Activated CD8-positive, alpha-beta memory T cell treated with anti-CD3 and anti-CD28 coated beads, Interleukin-2, amount 50 U/mL, for 1 hour (primary cell): ENCODE measurements around the gene DCUN1D2.
"Not testable (repeated sequence)": the region's sequence is repeated elsewhere in the genome, so short reads cannot be mapped to it uniquely, and the experiment has no call there.

Source experiments
- DNase-seq: peaks from one replicate; pipeline ENCODE4 v3.0.0-alpha.2; 2020; ENCODE audit errors: extremely low read depth

The DCUN1D2 gene

GRCh38 chr13:113490496-113491417 lies at the start of gene DCUN1D2:
DCUN1D2 (minus strand) TSS chr13:113490711; CDS start chr13:113490669, 42 bp downstream.
- no peak for DNase-seq

GRCh38 chr13:113539822-113540221 lies 49.3 kb upstream of the DCUN1D2 start:
- no peak for DNase-seq

DNA sequence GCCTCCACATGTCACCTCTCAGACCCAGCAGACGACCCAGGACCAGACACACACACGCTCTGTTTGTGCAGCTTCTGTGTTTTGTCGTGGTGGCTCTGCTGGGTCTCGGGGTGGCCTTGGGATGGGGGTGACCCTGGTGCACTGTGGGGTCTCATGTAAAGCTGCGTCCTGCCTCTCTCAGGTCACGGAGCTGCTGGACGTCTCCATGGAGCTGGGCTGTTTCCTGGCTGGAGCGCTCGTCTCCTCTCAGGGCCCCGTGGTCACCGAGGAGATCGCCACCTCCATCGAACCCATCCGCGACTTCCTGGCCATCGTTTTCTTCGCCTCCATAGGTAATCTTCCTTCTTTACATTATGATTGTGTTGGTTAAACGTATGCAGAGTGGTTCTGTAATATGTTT lies 48.7 kb upstream of the DCUN1D2 start:
- no peak for DNase-seq

GRCh38 chr13:113538689-113539058 lies 48.2 kb upstream of the DCUN1D2 start:
- DNase-seq, result no peak

DNA sequence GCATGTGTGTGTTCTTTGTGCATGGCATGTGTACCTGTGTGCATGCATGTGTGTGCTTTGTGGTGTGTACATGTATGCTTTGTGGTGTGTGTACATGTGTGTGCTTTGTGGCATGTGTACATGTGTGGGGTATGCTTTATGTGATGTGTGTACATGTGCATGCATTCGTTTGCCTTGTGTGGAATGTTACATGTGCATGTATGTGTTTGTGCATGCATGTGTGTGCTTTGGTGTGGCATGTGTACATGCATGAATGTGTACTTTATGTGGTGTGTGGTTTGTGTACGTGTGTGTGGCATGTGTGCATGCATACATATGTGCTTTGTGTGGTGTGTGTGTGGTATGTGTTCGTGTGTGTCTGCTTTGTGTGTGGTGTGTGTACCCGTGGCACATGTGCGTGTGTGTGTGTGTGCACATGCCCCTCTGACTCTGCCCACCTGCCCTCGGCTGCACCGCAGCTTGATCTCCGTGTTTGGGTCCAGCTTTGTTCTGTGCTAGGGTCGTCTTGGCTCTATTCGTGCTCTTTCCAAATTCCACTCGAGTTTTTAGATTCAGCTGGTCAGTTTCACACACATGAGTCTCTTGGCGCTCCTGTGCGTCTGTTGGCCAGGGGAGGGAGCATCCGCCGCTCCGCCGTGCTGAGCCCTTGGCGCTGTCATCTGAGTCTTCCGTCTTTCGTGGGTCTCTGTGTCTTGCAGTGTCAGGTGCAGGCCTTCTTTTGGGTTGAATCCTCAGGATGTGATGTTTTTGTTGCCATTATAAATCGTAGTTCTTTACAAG lies 47.6 kb upstream of the DCUN1D2 start:
- no peak for DNase-seq

GRCh38 chr13:113537205-113537604 lies 46.7 kb upstream of the DCUN1D2 start:
- no peak for DNase-seq

DNA sequence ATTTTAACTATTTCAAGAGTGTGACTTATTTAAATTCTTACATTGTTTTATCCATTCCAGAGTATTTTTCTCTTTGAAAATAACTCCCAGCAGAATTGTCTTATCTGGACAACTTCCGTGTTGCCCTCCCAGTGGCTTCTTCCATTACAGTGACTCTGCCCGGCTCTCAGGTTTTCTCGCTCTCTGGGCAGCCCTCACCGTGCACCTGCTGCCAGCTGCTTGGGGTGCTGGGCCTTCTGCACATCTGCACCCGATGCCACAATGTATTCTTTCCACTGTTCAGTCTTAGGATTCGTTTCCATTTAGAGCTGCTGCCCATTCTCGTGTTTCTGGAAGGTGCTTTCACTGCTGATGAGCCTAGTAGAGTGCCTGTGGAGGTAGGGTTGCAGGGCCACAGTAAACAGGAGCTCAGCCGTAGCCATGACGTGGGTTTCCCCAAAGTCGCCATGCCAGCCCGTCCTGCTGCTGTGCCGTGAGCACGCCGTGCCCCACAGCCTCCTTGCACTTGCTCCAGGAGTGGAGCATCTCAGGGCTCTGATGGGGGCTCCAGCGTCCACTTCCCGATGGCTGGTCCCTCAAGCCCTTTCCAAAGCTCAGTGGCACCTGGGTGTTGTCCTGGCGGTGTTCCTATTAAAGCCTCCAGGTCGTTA lies 46.1 kb upstream of the DCUN1D2 start:
- no peak for DNase-seq

- no peak for DNase-seq
These were observed 44.9 kb upstream of the DCUN1D2 start for GRCh38 chr13:113535381-113535781.

DNA sequence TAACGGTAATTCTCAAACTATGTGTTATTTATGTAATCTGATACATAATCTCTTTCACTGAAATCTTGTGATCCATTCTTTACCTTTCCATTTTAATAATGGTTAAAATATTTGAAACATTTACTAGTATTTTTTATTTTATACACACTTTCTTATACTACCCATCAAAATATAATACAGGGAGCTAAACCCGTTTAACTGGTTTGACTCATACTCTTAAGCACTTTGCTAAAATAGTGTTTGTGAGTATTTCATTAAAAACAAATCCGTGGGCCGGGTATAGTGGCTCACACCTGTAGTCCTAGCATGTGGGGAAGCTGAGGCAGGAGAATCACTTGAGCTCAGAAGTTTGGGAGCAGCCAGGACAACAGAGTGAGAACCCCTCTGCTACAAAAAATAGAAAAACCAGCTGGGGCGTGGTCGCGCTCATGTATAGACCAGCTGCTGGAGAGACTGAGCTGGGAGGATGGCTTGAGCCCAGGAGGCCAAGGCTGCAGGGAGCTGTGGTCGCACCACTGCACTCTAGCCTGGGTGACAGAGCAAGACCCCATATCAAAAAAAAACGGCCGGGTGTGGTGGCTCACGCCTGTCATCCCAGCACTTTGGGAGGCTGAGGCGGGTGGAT lies 43.8 kb upstream of the DCUN1D2 start:
- no peak for DNase-seq

- no peak for DNase-seq
These were observed 42.8 kb upstream of the DCUN1D2 start for GRCh38 chr13:113533161-113533840.

DNA sequence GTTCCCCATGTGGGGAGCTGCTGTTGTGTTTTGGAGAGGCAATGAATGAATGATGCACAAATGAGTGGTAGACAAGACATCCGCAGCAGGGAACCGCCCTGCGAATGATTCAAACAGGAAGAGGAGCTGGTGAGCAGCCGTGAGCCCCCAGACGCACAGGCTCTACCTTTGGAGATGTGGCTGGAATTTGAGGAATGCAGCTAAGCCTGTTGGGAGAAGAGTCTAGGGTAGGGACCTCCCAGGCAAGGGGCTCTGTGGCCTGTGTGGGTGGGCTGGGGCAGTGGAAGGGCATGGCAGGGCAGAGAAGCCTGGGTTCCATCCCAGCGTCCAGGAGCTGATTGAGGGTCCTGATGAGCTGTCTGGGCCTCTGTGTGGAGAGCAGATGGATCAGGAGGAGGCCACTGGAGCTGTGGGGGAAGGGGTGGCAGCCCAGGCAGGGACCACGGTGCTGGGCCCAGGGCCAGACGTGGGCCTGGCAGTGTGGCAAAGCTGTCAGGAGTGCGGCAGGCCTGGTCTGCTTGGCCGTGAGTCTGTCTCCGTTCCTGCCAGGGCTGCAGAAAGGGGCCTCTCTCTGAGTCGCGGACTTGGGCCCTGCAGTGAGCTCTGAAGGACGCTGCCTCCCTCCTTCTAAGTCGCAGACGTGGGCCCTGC lies 41.8 kb upstream of the DCUN1D2 start:
- no peak for DNase-seq

- no peak for DNase-seq
These were observed 40.7 kb upstream of the DCUN1D2 start for GRCh38 chr13:113531041-113531873.

DNA sequence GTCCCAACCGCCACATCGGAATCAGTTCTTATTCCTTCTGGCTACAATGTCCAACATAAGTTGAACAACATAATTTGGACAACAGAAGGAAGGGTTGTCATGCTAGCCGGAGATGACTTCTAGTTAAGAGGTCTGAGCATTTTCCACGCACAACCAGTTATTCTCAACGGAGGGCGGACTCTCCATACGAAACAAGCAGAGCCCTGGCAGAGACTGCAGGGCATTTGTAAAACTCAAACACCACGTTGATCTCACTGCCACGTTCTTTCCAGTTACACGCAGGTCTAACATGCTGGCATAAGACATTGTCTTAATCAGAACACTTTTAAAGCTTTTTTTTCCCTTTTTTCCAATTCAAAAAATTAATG lies 38.3 kb upstream of the DCUN1D2 start:
- no peak for DNase-seq

GRCh38 chr13:113528101-113528812 lies 37.7 kb upstream of the DCUN1D2 start:
- no peak for DNase-seq

GRCh38 chr13:113527272-113527958 lies 36.9 kb upstream of the DCUN1D2 start:
- DNase-seq, result no peak

- no peak for DNase-seq
These were observed 36.1 kb upstream of the DCUN1D2 start for GRCh38 chr13:113526466-113527220.

- DNase-seq, result not testable (repeated sequence)
These were observed 31.9 kb upstream of the DCUN1D2 start for GRCh38 chr13:113522438-113522837.

DNA sequence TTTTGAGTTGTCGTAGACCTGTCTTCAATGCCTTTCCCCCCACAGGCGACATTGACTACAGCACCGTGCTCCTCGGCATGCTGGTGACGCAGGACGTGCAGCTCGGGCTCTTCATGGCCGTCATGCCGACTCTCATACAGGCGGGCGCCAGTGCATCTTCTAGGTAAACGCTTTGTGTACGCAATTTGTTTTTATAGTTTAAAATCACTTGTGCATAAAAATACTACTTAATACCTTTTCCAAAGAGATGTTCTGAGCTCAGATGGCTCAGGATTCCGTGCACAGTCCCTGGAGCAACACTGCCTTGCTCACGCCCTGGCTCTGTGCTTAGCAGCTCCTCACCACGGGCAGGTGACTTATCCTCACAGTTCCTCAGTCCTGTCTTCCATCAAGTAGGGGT lies 30.1 kb upstream of the DCUN1D2 start:
- no peak for DNase-seq
